COLO668 (cell line): ENCODE data around the gene CTSE.
"Not testable (repeated sequence)": the region's sequence is repeated elsewhere in the genome, so short reads cannot be mapped to it uniquely, and the experiment has no call there.

Experiments used
- DNase-seq: peaks from one replicate; lab custom pipeline; 2025; ENCODE audit not compliant: unreplicated experiment; lab: John Stamatoyannopoulos, UW

The CTSE gene

DNA sequence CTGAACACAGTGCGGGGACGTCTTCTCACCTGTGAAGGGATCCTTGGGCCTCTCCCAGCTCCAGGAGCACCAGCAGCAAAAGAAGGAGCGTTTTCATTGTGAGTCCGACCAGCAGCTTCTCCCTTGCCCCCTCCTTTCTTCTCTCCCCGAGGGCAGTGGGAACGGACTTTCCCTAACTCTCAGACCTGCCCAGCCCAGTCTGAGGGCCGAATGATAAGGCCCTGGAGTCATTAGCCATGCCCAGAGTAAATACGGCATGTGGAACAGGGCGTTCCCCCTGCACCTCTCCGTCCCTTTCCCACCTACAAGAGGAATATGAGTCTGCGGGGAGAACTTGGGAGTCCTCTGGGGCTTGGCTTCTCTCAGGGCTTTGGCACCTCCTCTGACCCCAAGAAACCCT is at the start of gene CTSE:
CTSE (minus strand) TSS at position 201 of the 400 bp plus-strand sequence; CDS start at position 97, 104 bp downstream.
- DNase-seq, result no peak

DNA sequence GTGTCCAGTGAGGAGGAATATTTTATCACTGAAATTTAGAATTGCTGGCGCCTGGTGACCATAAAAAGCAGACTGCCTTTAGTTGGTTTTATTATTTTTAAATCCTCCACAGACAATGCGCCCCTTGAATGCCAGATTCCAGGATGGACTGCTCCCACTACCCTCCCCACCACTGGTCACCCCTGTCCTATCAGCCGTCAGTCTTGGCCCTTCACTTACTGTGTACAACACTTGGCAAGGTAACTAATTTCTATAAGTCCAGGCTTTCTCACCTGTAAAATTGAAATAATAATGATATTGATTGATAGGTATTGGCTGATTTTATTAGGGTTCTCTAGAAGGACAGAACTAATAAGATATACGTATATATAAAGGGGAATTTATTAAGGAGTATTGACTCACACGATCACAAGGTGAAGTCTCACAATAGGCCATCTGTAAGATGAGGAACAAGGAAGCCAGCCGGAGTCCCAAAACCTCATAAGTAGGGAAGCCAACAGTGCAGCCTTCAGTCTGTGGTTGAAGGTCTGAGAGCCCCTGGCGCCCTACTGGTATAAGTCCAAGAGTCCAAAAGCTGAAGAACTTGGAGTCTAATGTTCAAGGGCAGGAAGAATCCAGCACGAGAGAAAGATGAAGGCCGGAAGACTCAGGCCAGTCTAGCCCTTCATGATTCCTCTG is 47.1 kb upstream of the CTSE start:
- no peak for DNase-seq

DNA sequence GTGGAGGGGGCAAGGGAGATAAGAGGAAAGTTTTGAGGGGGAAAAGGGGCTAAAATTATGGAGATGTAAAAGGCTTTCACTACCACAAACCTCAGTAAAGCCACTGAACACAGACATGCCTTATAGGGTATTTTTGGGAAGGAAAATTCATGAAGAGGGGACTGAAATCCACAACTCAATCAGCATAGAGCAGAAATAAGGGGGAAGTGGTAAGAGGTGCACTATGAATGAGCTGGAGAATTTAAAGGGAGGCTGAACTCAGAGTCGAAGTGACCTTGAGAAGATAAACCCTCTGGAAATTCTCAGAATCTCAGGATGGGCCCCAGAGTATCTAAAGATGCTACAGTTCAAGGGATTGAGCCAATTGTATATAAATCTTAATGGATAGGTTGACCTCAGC is 44.6 kb upstream of the CTSE start:
- no peak for DNase-seq

DNA sequence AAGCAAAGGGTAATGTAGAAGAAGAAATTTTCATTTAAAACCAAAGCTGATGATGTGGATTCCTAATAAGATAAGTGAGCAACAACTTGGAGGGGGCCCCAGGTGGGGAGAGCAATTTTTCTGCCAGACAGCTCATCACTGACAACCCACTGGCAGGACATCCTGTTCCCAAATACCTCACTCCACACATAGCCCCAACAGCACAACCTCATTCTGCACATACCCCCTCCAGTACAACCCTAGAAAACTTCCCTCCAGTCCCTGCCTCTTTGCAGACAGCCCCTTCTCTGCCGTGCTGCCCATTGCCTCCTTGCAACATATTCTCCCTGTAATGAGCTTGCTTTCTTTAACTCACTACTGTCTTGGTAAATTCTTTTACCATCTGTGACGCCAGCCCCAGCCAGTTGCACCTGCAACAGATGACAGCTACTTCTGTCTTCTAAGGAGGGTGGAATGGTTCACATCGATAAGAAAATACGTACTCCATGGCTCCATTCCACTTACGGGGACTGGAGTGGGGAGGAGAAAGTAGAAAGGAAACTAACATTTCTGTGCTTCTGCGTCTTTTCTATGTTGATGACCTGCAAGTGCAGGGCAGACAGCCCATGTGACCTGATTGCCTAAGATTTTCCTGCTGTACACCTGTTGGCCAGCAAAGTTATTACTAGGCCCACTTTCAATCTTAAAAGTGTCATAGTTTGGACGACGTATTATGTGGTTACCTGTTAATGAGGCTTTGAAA is 44.0 kb upstream of the CTSE start:
- no peak for DNase-seq

DNA sequence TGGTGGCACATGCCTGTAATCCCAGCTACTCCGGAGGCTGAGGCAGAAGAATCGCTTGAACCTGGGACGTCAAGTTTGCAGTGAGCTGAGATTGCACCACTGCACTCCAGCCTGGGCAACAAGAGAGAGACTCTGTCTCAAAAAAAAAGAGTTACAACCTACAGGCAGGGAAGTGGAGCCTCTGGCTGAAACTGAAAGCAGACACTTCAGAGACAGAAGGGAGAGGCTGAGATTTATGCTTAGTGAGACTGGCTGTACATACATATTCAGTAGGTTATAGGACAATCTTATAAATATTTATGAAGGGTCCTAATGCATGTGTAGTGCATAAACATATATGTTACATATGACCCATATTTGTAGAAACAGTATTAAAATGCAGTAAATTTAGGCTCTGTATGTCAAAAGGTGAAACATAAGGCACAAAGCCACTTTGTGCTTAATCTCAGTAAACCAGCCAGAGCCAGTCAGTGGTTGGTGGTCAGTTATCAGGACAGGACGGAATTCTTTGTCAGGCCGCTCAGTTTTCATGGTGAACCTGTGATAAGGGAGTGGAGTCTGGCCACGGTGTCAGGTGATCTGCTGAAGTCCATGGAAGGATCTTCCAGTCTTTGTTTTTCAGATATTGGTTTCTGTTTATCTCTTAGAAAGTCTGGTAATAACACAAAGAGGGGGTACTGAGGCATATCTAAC is 42.9 kb upstream of the CTSE start:
- no peak for DNase-seq

DNA sequence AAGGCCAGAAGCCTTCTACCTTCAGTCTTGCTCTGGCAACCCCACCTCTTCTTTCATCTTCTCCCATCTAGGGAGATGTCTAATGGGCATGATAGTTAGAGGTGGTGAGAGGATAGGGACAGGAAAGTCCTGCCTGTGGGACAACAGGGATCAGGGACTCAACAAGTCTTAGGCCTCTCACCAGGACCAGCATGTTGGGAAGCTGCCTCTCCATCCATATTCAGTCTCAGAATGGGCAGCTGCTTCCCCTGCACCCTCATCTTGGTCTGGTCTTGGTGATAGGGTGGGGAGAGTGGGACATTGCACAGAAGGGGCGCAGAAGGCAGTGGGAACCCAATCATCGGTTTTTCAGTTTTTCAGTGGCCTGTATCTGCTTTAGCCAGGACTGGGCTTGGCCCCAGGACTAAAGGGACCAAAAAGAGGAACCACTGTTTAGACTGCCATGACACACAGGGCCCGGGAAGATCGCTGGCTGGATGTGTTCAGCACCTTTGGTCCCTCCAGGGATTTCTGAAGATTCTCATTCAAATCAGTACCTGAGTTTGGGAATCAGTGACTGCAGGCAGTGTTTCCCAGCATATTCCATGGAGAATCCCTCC is 42.0 kb upstream of the CTSE start:
- no peak for DNase-seq

DNA sequence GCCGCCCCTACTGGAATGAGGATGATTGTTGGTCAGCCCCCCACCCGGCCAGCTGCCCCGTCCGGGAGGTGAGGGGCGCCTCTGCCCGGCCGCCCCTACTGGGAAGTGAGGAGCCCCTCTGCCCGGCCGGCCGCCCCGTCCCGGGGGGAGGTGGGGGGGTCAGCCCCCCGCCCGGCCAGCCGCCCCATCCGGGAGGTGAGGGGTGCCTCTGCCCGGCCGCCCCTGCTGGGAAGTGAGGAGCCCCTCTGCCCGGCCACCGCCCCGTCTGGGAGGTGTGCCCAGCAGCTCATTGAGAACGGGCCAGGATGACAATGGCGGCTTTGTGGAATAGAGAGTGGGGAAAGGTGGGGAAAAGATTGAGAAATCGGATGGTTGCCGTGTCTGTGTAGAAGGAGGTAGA is 40.8 kb upstream of the CTSE start:
- not testable (repeated sequence) for DNase-seq

DNA sequence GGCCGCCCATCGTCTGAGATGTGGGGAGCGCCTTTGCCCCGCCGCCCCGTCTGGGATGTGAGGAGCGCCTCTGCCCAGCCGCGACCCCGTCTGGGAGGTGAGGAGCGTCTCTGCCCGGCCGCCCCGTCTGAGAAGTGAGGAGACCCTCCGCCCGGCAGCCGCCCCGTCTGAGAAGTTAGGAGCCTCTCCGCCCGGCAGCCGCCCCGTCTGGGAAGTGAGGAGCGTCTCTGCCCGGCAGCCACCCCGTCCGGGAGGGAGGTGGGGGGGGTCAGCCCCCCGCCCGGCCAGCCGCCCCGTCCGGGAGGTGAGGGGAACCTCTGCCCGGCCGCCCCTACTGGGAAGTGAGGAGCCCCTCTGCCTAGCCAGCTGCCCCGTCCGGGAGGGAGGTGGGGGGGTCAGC is 40.3 kb upstream of the CTSE start:
- DNase-seq, result not testable (repeated sequence)

DNA sequence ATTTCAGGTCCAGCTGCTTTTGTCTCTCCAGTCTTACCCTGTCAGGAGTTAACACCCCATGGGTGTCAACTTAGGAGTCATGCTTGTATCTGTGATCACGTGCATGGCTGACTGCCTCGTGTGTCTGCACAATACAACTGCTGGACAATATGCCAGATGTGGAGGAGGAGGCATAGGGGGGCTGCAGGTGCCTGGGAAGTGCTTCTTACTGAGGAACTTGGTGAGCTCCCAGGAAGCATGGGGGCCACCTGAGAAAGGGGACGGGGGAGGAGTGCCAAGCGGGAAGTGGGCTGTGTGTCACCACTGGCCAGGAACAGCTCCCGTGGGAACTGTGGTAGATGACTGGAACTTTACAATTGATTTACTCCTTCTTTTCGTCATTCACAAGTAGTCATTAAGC is 38.8 kb upstream of the CTSE start:
- DNase-seq, result no peak

DNA sequence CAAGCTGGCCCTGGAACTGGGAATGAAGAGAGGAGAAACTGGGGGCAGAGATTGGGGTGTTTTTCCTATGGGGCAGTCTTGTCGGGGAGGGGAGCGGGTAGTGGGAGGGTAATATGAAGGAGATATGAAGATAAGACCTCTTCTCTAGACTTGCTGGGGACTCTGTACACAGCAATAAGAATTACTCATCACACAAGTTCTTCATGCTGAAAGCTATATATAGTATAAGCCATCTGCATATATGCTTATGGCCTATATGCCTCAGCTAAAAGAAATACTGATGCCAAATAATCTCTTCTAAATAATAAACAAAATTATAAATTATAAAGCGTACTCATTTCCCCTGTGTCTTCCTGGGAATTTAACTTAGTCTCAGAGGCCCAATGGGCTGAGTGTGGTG is 37.1 kb upstream of the CTSE start:
- no peak for DNase-seq

DNA sequence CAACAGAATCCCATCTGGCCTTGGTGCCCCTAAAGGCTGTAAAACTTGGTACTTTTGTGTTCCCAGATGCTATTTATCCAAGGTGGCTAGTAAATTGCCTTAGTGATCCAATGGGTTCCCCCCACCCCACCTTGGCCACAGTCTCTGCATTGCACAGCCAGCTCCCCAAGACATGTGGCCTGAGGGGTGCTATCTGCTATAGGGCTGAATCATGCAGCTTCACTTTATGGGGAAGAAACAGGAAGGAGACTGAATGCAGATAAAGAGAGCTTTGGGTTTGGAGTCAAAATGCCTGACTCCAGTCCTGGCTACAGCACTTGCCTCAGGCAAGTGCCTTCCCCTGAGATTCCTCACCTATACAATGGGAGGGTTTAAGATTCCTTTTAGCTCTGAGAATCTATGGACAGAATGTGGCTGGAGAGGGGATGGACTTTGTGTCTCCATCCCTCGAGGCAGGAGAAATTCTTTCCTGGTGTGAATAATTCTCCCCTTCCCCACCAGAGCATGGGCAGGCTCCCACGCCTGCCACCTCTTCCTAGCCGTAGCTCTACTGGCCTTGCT is 35.7 kb upstream of the CTSE start:
- no peak for DNase-seq

DNA sequence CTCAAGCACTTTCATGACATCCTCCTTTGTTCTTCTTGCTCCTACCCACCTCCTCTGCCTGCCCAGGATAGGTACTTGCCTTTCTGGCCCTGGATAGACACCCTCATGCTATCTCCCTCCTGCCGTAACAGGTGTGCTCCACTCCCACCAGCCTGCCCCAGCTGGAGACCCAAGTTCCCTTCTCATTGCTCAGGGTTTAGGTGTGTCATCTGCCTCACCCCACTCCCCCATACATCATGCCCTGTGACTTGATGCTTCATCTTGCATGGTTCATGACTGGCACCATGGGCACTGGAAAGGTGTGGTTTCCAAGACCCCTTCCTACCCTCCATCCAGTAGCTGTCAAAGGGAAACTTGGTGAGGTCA is 35.2 kb upstream of the CTSE start:
- DNase-seq, result no peak

DNA sequence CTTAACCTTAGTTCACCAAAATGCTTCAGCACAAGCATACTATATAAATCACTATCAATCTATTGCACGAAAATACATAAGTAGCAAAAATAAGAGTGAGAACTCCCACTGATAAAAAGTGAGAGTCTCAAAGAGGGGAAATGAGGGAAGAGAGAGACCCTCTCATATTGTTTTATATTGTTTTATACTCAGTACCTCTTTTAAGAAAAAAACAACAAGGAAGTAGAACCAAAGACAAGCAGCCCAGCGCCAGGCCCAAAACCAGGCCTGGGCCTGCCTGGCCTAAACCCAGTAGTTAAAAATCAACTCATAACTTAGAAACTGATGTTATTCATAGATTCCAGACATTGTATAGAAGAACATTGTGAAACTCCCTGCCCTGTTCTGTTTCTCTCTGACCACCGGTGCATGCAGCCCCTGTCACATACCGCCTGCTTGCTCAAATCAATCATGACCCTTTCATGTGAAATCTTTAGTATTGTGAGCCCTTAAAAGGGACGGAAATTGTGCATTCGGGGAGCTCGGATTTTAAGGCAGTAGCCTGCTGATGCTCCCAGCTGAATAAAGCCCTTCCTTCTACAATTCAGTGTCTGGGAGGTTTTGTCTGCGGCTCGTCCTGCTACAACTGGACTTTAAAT is 34.7 kb upstream of the CTSE start:
- not testable (repeated sequence) for DNase-seq

DNA sequence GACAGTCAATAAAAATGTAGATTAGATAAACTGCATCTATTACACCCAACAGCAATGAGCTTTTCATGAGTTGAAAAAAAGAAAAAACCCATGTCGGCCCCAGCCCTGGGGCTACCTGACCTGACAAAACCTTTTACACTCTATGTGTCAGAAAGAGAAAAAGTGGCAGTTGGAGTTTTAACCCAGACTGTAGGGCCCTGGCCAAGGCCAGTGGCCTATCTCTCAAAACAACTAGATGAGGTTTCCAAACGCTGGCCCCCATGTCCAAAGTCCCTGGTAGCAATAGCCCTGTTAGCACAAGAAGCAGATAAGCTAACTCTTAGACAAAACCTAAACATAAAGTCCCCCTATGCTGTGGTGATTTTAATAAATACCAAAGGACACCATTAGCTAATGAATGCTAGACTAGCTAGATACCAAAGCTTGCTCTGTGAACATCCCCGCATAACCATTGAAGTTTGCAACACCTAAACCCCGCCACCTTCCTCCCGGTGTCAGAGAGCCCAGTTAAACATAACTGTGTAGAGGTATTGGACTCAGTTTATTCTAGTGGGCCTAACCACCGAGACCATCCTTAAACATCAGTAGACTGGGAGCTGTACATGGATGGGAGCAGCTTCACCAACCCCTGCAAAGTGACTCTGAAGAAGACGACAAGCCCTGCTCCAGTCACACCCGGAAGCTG is 32.1 kb upstream of the CTSE start:
- DNase-seq, result not testable (repeated sequence)

DNA sequence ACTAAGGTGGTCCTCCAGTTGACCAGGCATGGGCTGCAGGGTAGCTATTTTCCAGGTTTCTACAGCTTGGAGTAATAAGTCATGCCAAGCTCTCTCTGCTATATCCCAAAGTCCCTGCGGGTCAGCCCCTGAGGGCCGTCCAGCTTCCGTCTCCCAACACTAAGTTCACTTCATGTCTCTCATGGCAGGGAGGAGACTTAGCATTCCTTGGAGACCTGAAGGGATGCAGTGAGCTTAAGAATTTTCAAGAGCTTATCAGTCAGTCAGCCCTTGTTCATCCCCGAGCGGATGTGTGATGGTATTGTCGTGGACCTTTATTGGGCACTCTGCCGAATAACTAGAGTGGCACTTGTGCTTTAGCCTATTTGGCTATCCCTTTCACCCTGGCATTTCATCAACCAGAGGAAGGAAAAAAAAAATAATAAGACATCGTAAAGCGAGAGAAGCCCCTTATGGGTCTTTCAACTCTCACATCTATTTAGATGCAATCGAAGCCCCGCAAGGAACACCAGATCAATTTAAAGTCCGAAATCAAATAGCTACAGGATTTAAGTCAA is 31.5 kb upstream of the CTSE start:
- DNase-seq, result not testable (repeated sequence)

DNA sequence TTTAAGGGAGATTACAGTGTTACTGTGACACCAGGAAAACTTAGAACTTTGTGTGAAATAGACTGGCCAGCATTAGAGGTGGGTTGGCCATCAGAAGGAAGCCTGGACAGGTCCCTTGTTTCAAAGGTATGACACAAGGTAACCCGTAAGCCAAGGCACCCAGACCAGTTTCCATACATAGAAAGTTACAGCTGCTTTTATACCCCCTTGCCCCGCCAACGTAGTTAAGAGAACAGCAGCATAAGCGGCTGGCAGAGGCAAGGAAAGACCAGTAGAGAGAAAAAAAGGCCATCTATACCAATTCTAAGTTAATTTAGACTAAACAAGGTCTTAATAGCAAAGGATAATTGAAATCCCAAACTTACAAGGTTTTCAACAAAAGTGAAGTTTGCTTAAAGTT is 29.9 kb upstream of the CTSE start:
- DNase-seq, result not testable (repeated sequence)

DNA sequence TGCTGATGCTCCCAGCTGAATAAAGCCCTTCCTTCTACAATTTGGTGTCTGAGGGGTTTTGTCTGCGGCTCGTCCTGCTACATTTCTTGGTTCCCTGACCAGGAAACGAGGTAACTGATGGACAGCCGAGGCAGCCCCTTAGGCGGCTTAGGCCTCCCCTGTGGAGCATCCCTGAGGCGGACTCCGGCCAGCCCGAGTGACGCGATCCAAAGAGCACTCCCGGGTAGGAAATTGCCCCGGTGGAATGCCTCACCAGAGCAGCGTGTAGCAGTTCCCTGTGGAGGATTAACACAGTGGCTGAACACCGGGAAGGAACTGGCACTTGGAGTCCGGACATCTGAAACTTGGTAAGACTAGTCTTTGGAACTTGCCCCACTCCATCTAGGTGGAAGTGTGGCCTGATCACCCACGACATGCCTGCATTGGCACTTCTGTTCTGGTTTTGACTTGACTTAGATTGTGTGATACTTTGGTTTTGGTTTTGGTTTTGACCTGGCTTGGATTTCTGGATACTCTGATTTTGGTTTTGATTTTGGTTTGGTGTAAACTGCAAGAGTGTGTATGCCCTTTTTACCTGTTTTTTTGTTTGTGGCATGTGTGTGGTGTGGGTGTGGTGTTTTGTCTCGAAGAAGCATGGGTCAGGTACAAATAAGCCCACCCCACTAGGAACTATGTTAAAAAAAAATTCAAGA is 29.4 kb upstream of the CTSE start, which contains the start of gene RHEX:
RHEX (plus strand) TSS at position 255 of the 692 bp plus-strand sequence. CDS start 44,656 bp downstream, outside the sequence.
- not testable (repeated sequence) for DNase-seq

DNA sequence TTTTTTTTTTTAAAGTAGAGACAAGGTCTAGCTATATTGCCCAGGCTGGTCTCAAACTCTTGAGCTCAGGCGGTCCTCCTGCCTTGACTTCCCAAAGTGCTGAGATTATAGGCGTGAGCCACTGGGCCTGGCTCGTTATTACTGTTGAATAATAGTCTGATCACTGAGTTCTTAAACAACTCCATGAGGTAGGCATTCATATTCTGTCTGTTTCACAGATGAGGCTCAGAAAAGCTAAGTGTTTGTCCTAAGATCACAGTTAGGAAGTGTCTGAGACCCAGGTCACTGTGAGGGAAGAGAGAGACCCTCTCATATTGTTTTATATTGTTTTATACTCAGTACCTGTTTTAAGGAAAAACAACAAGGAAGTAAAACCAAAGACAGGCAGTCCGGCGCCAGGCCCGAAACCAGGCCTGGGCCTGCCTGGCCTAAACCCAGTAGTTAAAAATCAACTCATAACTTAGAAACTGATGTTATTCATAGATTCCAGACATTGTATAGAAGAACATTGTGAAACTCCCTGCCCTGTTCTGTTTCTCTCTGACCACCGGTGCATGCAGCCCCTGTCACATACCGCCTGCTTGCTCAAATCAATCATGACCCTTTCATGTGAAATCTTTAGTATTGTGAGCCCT is 28.7 kb upstream of the CTSE start:
- not testable (repeated sequence) for DNase-seq
